B cell (primary cell): Measurements from ENCODE around the gene HSP90AB1. TPM values are rescaled to one million over a fixed set of nuclear protein-coding genes. Genes with fewer than 3 reads are reported as not detected.

ENCODE experiments used
- polyA plus RNA-seq: library from polyadenylated mRNA; depleted of rRNA; stranded (reverse); fragments of >200 nt; gene quantifications from 2 replicates; pipeline ENCODE4 v1.2.3, GENCODE V29; 2012
- small RNA-seq: library from RNA; depleted of rRNA; stranded (forward); fragments of <200 nt; gene quantifications from one replicate; pipeline ENCODE3, GENCODE V24; 2012; ENCODE audit warnings: low replicate concordance, low read depth; ENCODE audit not compliant: insufficient read length
- total RNA-seq, 2 donors: library from RNA; stranded (reverse); fragments of 120-200 nt in 1 of 2; gene quantifications; 1 replicate in 1 of 2; 2 replicates in 1 of 2; pipeline versions ENCODE4 v1.2.3 to v1.2.4, GENCODE V29; 2013 to 2022

Gene HSP90AB1
- total and polyA plus RNA-seq, 2 donors (not counting 1 experiment from before 2014, with no cell fraction given), result 395 to 645 TPM

Small RNA genes within 50 kb of the gene (small RNA-seq; reads per million reads assigned to genes)
- not detected for gene RN7SL811P

Other genes starting within 250 kb of the HSP90AB1 start
- gene MRPL14, start 119.6 kb upstream of the HSP90AB1 start, total RNA-seq, result 16.7 and 16.8 TPM in 2 replicates
- gene MRPL14, start 119.6 kb upstream of the HSP90AB1 start, polyA plus RNA-seq, result 20.9 and 23.5 TPM in 2 replicates
- gene TMEM63B, start 119.5 kb upstream of the HSP90AB1 start, total RNA-seq, result 18.3 and 19.1 TPM in 2 replicates
- 12.6 and 15.4 TPM in 2 replicates for gene TMEM63B, start 119.5 kb upstream of the HSP90AB1 start, polyA plus RNA-seq
- not detected in 2 replicates for gene CAPN11, start 88.3 kb upstream of the HSP90AB1 start, total RNA-seq
- gene CAPN11, start 88.3 kb upstream of the HSP90AB1 start, polyA plus RNA-seq, result not detected in 2 replicates
- not detected in 2 replicates for gene MYMX, start 30.2 kb upstream of the HSP90AB1 start, total RNA-seq
- gene MYMX, start 30.2 kb upstream of the HSP90AB1 start, polyA plus RNA-seq, result not detected in 2 replicates
- 7.3 and 7.6 TPM in 2 replicates for gene SLC29A1, start 23.5 kb upstream of the HSP90AB1 start, total RNA-seq
- gene SLC29A1, start 23.5 kb upstream of the HSP90AB1 start, polyA plus RNA-seq, result 3.9 and 6.0 TPM in 2 replicates
- 29.2 and 30.0 TPM in 2 replicates for gene SLC35B2, start 10.4 kb downstream of the HSP90AB1 start, total RNA-seq
- 31.2 and 35.2 TPM in 2 replicates for gene SLC35B2, start 10.4 kb downstream of the HSP90AB1 start, polyA plus RNA-seq
- 46.5 and 50.8 TPM in 2 replicates for gene NFKBIE, start 18.4 kb downstream of the HSP90AB1 start, total RNA-seq
- 90.0 and 169 TPM in 2 replicates for gene NFKBIE, start 18.4 kb downstream of the HSP90AB1 start, polyA plus RNA-seq
- 0.10 TPM in 1 of 2 replicates, not detected in the other for gene TMEM151B, start 23.3 kb downstream of the HSP90AB1 start, total RNA-seq
- gene TMEM151B, start 23.3 kb downstream of the HSP90AB1 start, polyA plus RNA-seq, result 0.01 TPM in 2 replicates
- gene AARS2, start 66.2 kb downstream of the HSP90AB1 start, total RNA-seq, result 21.3 and 22.6 TPM in 2 replicates
- 11.3 and 11.8 TPM in 2 replicates for gene AARS2, start 66.2 kb downstream of the HSP90AB1 start, polyA plus RNA-seq
- not detected in 2 replicates for gene SPATS1, start 95.5 kb downstream of the HSP90AB1 start, total RNA-seq
- not detected in 2 replicates for gene SPATS1, start 95.5 kb downstream of the HSP90AB1 start, polyA plus RNA-seq
- 22.2 and 22.5 TPM in 2 replicates for gene CDC5L, start 140.6 kb downstream of the HSP90AB1 start, total RNA-seq
- gene CDC5L, start 140.6 kb downstream of the HSP90AB1 start, polyA plus RNA-seq, result 4.1 and 7.6 TPM in 2 replicates